HepG2 (cell line): ENCODE results near the gene IGF2BP3. TPM values are rescaled to one million over a fixed set of nuclear protein-coding genes. Genes with fewer than 3 reads are reported as not detected.
A peak's percentile ranks its signal among the peaks of the same experiment; 100 is the strongest.

Experiments used
- AHDC1 ChIP-seq: sonication (generic); formaldehyde crosslinking; IDR thresholded peaks from 2 replicates; pipeline ENCODE4 v1.5.1; 2020; ENCODE audit warnings: mild to moderate bottlenecking, missing genetic modification reagents, borderline replicate concordance
- ATAD3A ChIP-seq: sonication (generic); formaldehyde crosslinking; IDR thresholded peaks from 2 replicates; pipeline ENCODE4 v1.4.0; 2020; ENCODE audit warnings: missing genetic modification reagents
- HNF4A ChIP-seq: sonication (generic); formaldehyde crosslinking; IDR thresholded peaks from 2 replicates; pipeline ENCODE4 v1.4.0; 2020; ENCODE audit warnings: missing genetic modification reagents
- KLF16 ChIP-seq, 2 experiments: sonication (generic) in 1 of 2; formaldehyde crosslinking in 1 of 2; IDR thresholded peaks; 2 replicates each; pipeline versions ENCODE4 v1.6.1 to v1.8.0; 2016 to 2023; ENCODE audit warnings: missing genetic modification reagents in 2 of 2, missing compliant biosample characterization in 1 of 2
- NBN ChIP-seq: fragments of 450-650 bp; conservative IDR thresholded peaks from 2 replicates; pipeline ENCODE4 v1.6.1; 2017
- NFE2L2 ChIP-seq: fragments of 150-350 bp; IDR thresholded peaks from 2 replicates; pipeline ENCODE4 v1.6.1; 2014; ENCODE audit warnings: low read length
- POLR2AphosphoS5 ChIP-seq: IDR thresholded peaks from 2 replicates; pipeline ENCODE4 v1.6.1; 2012; ENCODE audit warnings: low read depth, low read length
- RCOR2 ChIP-seq: IDR thresholded peaks from 2 replicates; pipeline ENCODE4 v1.6.1; 2016; ENCODE audit warnings: missing biosample characterization, missing genetic modification reagents
- SP1 ChIP-seq, 2 experiments: fragments of 450-650 bp in 1 of 2; sonication (generic) in 1 of 2; formaldehyde crosslinking in 1 of 2; IDR thresholded peaks; 2 replicates each; pipeline versions ENCODE4 v1.4.0 to v1.6.1; 2016 to 2020; ENCODE audit warnings: missing genetic modification reagents in 1 of 2
- SP5 ChIP-seq: IDR thresholded peaks from 2 replicates; pipeline ENCODE4 v1.6.1; 2016; ENCODE audit warnings: low read depth, borderline replicate concordance
- TARDBP ChIP-seq: sonication (generic); formaldehyde crosslinking; IDR thresholded peaks from 2 replicates; pipeline ENCODE4 v1.8.0; 2022; ENCODE audit warnings: mild to moderate bottlenecking, missing genetic modification reagents
- TFE3 ChIP-seq: IDR thresholded peaks from 2 replicates; pipeline ENCODE4 v1.6.1; 2016
- TRAFD1 ChIP-seq: sonication (generic); formaldehyde crosslinking; IDR thresholded peaks from 2 replicates; pipeline ENCODE4 v1.5.1; 2020; ENCODE audit warnings: missing genetic modification reagents, mild to moderate bottlenecking, borderline replicate concordance
- ZBTB21 ChIP-seq: sonication (generic); formaldehyde crosslinking; IDR thresholded peaks from 2 replicates; pipeline ENCODE4 v1.4.0; 2020; ENCODE audit warnings: missing genetic modification reagents
- ZNF33A ChIP-seq: sonication (generic); formaldehyde crosslinking; IDR thresholded peaks from 2 replicates; pipeline ENCODE4 v1.5.1; 2020; ENCODE audit warnings: missing genetic modification reagents, mild to moderate bottlenecking, moderate library complexity, borderline replicate concordance
- ZNF589 ChIP-seq: sonication (generic); formaldehyde crosslinking; conservative IDR thresholded peaks from 2 replicates; pipeline ENCODE4 v1.8.0; 2022; ENCODE audit warnings: mild to moderate bottlenecking, moderate library complexity, missing genetic modification reagents
- polyA plus RNA-seq, 8 experiments: library from polyadenylated mRNA; depleted of rRNA in 3 of 8; stranded (reverse) in 7 of 8; unstranded in 1 of 8; fragments of >200 nt; fragmentation: Illumina TruSeq in 4 of 8; extraction: Trizol in 4 of 8; gene quantifications; 2 replicates each; pipeline versions ENCODE4 v1.2.1 to v1.2.3, GENCODE V29; 2011 to 2016; ENCODE audit warnings: low read depth in 4 of 8, missing spikeins in 1 of 8, mixed read lengths in 1 of 8; ENCODE audit not compliant: insufficient read depth in 1 of 8
- total RNA-seq, 5 experiments: library from RNA; depleted of rRNA; stranded (reverse); fragments of >200 nt; fragmentation: Illumina TruSeq; extraction: Trizol; gene quantifications; 2 replicates each; pipeline ENCODE4 v1.2.3, GENCODE V29; 2016; ENCODE audit warnings: low read depth in 1 of 5
- TF ChIP-seq, protein P1 (sequence below): sonication (generic); formaldehyde crosslinking; IDR thresholded peaks from 2 replicates; pipeline ENCODE4 v1.4.0; 2020; ENCODE audit warnings: missing genetic modification reagents
- TF ChIP-seq, protein P2 (sequence below): sonication (generic); formaldehyde crosslinking; IDR thresholded peaks from 2 replicates; pipeline ENCODE4 v1.5.0; 2020; ENCODE audit warnings: missing genetic modification reagents

Gene IGF2BP3
- total and polyA plus RNA-seq, 2 of the 13 experiments (the other 11 are each of a cell fraction or from before 2014, with no cell fraction given), result 37.7 to 39.5 TPM

DNA sequence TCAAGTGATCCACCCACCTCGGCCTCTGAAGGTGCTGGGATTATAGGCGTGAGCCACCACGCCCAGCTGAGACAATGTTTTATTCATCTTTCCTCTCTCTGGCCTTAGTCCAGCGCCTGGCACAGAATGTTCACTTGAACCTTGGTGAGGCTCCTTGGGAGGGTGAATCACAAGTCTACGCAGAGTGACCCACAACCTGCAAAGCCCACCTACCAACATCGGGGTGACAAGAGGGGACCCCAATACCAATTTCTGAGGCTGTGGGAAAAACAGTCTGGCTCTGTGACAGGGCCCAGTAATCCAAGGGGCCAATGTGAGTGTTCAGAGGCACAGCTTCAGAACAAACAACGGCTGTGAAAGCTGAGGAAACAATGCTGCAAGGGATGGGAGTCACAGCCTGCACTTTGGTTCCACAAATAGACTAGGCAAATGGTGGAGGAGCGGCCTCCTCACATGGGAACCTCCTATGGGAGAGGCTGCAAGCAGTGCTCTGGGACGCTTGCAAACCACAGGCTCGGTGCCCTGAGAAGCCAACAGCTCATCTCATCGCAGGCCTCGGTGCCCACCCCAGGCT, 176.7 kb downstream of the IGF2BP3 start (continued):
- peak; percentile 55; the same call in 1 of the 2 replicates for TF ChIP-seq AHDC1 (CRISPR knock-in tag)
- TF ChIP-seq TFE3, result peak; percentile 71
- no peak for TF ChIP-seq ZBTB21 (CRISPR knock-in tag)
- no peak for TF ChIP-seq TRAFD1
- no peak for TF ChIP-seq NBN
- peak; percentile 76 for TF ChIP-seq TARDBP (CRISPR knock-in tag)
- no peak for TF ChIP-seq ZNF589 (CRISPR knock-in tag)
- TF ChIP-seq ATAD3A (CRISPR knock-in tag), result no peak
- TF ChIP-seq HNF4A, result peak; percentile 97
- TF ChIP-seq, protein P1, sequence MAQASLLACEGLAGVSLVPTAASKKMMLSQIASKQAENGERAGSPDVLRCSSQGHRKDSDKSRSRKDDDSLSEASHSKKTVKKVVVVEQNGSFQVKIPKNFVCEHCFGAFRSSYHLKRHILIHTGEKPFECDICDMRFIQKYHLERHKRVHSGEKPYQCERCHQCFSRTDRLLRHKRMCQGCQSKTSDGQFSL (CRISPR knock-in tag), result peak; percentile 24; the same call in 1 of the 2 replicates
- peak in 1 of 2 experiments; percentile 31; a peak in 1 of 4 replicates for TF ChIP-seq KLF16 (CRISPR knock-in tag; IDR thresholded peaks at IDR 0.05)
- TF ChIP-seq SP5, result no peak; the same call in 1 of the 2 replicates
- TF ChIP-seq, protein P2, sequence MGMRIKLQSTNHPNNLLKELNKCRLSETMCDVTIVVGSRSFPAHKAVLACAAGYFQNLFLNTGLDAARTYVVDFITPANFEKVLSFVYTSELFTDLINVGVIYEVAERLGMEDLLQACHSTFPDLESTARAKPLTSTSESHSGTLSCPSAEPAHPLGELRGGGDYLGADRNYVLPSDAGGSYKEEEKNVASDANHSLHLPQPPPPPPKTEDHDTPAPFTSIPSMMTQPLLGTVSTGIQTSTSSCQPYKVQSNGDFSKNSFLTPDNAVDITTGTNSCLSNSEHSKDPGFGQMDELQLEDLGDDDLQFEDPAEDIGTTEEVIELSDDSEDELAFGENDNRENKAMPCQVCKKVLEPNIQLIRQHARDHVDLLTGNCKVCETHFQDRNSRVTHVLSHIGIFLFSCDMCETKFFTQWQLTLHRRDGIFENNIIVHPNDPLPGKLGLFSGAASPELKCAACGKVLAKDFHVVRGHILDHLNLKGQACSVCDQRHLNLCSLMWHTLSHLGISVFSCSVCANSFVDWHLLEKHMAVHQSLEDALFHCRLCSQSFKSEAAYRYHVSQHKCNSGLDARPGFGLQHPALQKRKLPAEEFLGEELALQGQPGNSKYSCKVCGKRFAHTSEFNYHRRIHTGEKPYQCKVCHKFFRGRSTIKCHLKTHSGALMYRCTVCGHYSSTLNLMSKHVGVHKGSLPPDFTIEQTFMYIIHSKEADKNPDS (CRISPR knock-in tag), result no peak; the same call in 1 of the 2 replicates
- peak; percentile 58; the same call in 1 of the 2 replicates for TF ChIP-seq RCOR2 (CRISPR knock-in tag)
- no peak for TF ChIP-seq ZNF33A (CRISPR knock-in tag)
- TF ChIP-seq SP1 (IDR thresholded peaks at IDR 0.05), result no peak
- no peak for TF ChIP-seq SP1 (CRISPR knock-in tag; IDR thresholded peaks at IDR 0.05)
- TF ChIP-seq POLR2AphosphoS5, result peak; percentile 66
- TF ChIP-seq NFE2L2, result no peak
